ENCODE results near the gene LSM2. TPM values are rescaled to one million over a fixed set of nuclear protein-coding genes. Genes with fewer than 3 reads are reported as not detected.

LSM2 gene
- total RNA-seq, 4 donors from 2014 or later, result 25.1 to 43.7 (median 32.9) TPM

DNA sequence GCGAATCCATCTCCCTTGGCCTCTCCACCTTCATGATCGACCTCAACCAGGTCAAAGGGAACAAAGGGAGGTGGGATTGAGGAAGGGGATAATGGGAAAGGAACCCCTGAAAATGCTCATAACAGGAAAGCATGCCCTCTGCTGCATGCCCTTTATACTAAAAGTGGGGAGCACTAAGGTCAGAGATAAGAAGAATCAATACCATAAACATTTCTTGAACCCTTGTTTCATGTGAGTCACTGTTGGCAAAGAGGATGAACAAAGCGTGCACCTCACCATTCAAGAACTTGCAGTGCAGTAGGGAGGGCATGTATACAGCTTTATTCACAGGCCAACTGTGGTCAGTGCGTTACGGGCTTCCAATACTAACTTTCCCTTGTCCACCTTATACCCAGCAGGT, 46.0 kb downstream of the LSM2 start:
- DNase-seq (no peak), ATAC-seq (no peak)
- Histone ChIP-seq H3K4me1 (no peaks in the 10 kb centered on the region), H3K27me3 (no peaks in the 10 kb centered on the region), H3K27ac (no peak overlapping the region), H3K4me3 (no peak overlapping the region), H3K36me3 (no peaks in the 10 kb centered on the region), H3K9me3 (no peaks in the 10 kb centered on the region)
- TF ChIP-seq, protein P1, sequence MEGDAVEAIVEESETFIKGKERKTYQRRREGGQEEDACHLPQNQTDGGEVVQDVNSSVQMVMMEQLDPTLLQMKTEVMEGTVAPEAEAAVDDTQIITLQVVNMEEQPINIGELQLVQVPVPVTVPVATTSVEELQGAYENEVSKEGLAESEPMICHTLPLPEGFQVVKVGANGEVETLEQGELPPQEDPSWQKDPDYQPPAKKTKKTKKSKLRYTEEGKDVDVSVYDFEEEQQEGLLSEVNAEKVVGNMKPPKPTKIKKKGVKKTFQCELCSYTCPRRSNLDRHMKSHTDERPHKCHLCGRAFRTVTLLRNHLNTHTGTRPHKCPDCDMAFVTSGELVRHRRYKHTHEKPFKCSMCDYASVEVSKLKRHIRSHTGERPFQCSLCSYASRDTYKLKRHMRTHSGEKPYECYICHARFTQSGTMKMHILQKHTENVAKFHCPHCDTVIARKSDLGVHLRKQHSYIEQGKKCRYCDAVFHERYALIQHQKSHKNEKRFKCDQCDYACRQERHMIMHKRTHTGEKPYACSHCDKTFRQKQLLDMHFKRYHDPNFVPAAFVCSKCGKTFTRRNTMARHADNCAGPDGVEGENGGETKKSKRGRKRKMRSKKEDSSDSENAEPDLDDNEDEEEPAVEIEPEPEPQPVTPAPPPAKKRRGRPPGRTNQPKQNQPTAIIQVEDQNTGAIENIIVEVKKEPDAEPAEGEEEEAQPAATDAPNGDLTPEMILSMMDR (IDR thresholded peaks at IDR 0.05 in 4 of 5, conservative IDR thresholded peaks at IDR 0.05 in 1 of 5), result no peak
- TF ChIP-seq POLR2A (IDR thresholded peaks at IDR 0.05), result no peak
- in situ Hi-C loops (cut with MboI; ENCODE audit: low sequenced_read_pairs in 4 of 4), result no loop called here
- intact Hi-C loops (cut with DNase I; ENCODE audit: low total_unique reads), result no loop called here

- no peaks in the 10 kb centered on the region for H3K9me3 ChIP-seq
- ATAC-seq (no peak), DNase-seq (no peak)
- in situ Hi-C loops (cut with MboI; ENCODE audit: low sequenced_read_pairs in 4 of 4), result no loop called here
- no peaks in the 10 kb centered on the region for H3K4me1 ChIP-seq
- no peak overlapping the region for H3K4me3 ChIP-seq
- TF ChIP-seq, protein P1 (IDR thresholded peaks at IDR 0.05 in 4 of 5, conservative IDR thresholded peaks at IDR 0.05 in 1 of 5), result no peak
- TF ChIP-seq POLR2A (IDR thresholded peaks at IDR 0.05), result no peak
- intact Hi-C loops (cut with DNase I; ENCODE audit: low total_unique reads), result no loop called here
- H3K36me3 ChIP-seq, result no peaks in the 10 kb centered on the region
- H3K27ac ChIP-seq, result no peak overlapping the region
- no peaks in the 10 kb centered on the region for H3K27me3 ChIP-seq
These were observed 48.5 kb downstream of the LSM2 start for GRCh38 chr6:31758281-31758680.

DNA sequence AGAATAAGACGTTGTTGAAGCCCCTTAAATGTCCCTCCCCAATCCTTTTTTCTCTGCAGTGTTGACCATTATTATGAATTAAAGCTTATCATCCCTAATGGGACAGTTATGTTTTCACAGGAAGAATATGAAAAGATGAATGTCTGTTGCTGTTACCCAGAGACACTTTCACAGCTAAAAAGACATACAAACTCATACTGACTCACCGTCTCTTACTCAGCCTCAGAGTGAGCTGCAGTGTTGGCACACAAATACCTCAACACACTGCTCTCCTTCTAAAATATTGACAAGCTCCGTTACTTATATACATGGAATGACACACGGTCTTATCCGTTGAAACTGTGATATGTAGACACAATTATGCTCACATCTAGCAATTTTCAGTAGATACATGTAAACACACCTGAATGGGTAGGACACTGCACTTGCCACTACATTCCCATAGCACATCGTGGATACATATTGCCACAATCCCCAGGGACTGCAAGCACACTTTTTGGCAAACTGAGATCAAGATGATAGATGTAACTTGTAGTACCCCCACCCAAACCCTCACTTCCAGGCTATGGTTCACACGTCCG, 53.9 kb downstream of the LSM2 start:
- Histone ChIP-seq H3K4me3 (no peak overlapping the region), H3K9me3 (no peaks in the 10 kb centered on the region), H3K27ac (no peak overlapping the region), H3K27me3 (no peaks in the 10 kb centered on the region), H3K4me1 (no peaks in the 10 kb centered on the region), H3K36me3 (no peaks in the 10 kb centered on the region)
- intact Hi-C loops (cut with DNase I; ENCODE audit: low total_unique reads) (no loop called here), in situ Hi-C loops (cut with MboI; ENCODE audit: low sequenced_read_pairs in 4 of 4) (no loop called here)
- no peak for ATAC-seq
- no peak for DNase-seq
- TF ChIP-seq POLR2A (IDR thresholded peaks at IDR 0.05), result no peak
- TF ChIP-seq, protein P1 (IDR thresholded peaks at IDR 0.05 in 4 of 5, conservative IDR thresholded peaks at IDR 0.05 in 1 of 5), result no peak

DNA sequence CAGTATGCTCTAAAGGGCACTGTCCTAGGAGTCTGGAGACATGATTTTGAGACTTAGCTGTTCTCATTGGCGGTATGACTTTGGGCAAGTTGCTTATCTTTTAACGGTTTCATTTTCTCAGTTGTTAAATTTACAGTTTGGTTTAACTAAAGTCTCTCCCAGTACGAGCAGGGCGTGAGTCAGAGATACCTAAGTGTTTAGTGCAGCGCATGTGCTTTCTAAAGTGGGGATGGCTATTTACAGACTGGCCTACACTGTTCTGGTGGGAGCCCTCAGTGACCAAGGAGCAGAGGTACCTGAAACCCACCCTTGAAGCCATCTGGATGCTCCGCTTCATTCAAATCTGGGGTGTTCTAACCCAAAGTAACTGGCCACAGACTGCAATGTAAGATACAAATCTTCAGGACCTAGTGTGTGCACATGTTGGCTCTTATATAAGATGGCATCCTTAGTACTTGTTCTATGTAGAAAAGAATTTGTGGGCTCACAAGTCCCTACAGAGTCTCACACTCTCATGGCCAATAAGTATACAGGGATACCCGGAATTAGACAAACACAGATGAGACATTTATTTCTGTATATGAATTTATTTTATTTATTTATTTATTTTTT, 56.2 kb downstream of the LSM2 start:
- DNase-seq, result no peak
- no peak overlapping the region for H3K27ac ChIP-seq
- intact Hi-C loops (cut with DNase I; ENCODE audit: low total_unique reads), result no loop called here
- H3K4me3 ChIP-seq, result no peak overlapping the region
- TF ChIP-seq, protein P1 (IDR thresholded peaks at IDR 0.05 in 4 of 5, conservative IDR thresholded peaks at IDR 0.05 in 1 of 5), result no peak
- no peak for TF ChIP-seq POLR2A (IDR thresholded peaks at IDR 0.05)
- ATAC-seq, result no peak
- H3K9me3 ChIP-seq, result no peaks in the 10 kb centered on the region
- H3K36me3 ChIP-seq, result no peaks in the 10 kb centered on the region
- H3K27me3 ChIP-seq, result no peaks in the 10 kb centered on the region
- in situ Hi-C loops (cut with MboI; ENCODE audit: low sequenced_read_pairs in 4 of 4), result no loop called here
- H3K4me1 ChIP-seq, result no peaks in the 10 kb centered on the region

All from gastrocnemius medialis (tissue), 4 donors.